HG03565 (cell line): ENCODE measurements around the gene PDE6B.

Experiments used
- ATAC-seq: cut with Tn5 transposase; IDR thresholded peaks from one replicate; pipeline ENCODE4 v1.9.1; 2021; ENCODE audit warnings: mild to moderate bottlenecking, moderate library complexity; ENCODE audit not compliant: unreplicated experiment

Gene PDE6B

DNA sequence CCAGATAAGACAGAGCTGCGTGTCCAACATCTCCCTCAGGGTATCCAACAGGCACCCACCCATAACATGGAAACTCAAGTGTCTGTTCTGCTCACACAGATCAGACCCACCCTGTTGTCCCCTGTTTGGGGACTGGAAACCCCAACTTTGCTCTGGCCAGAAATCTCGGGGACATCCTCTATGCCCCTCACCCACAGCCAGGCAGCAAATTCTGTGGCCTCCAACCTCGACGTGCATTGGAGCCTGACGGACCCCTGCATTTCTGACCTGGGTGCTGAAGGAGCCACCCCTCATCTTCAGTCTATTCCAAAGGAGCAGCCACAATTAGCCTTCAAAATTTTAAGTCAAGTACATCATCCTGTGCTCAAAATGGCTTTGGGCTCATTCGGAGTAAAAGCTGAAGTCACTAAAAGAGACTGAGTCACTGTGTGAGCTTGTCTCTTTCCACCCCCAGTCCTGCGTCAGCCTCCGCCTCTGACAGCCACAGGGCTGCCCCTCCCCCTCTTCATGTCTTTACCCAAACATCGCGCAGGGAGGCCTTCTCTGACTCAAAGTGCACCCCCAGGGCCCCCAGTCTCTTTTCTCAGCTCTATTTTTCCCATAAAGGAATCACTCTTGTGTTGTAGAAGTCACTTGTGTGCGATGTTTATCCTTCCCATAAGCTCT is 24.4 kb upstream of the PDE6B start:
- ATAC-seq, result no peak

DNA sequence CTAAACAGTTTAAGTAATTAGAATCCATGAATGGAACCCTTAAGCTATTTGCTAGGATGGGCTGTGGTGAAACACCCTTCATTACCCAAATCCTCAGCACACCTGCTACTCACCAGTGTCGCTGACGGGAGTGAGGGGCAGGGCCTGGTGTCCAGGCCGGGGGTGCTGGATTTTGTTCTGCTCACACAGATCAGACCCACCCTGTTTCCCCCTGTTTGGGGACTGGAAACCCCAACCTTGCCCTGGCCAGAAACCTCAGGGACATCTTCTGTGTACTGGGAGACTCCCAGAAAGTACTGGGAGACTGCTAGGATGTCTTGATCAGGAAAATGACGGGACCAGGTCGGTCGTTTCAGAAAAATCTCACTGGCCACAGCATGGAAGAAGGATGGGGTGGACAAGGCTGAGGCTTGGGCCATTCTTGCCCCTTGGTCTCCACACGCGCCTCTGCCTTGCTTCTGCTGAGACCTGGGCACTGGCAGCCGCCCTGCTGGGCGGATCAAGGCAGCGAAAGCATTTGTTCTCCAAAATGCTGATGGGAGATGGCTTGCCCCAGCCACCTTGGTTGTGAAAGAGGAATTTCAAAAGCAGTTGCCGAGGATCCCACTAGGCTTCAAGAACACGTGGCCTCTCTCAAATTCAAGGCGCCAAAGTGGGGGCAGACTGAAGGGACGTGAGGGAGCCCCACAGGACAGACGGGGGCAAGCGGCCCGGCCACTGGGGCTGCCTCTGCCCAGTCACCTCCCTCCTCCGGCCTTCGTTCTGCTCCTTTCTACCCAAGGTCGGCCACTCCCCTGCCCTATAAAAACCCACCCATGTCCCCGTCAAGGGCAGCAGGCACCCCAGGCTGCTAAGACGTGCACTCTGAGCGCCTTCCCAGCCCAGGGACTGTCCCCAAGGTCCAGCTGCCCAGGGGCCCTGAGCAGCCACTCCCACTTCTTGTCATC is 23.5 kb upstream of the PDE6B start:
- no peak for ATAC-seq

DNA sequence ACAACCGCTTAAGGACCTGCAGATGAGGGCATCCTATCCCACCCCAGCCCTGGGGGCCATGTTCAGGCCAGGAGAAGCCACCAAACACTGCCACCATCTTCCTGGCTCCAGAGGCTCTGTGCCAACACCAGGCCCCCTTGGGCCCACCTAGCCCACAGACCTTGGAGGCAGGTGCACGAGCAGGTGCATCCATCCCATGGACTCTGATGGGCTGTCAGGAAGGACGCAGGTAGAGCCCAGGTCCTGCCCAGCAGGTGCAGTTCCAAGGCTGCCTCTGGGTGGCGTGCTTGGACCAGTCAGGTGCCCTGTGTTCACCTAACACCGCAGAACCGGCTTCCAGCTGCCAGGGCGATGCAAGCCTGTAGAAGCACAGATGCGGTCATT is 22.8 kb upstream of the PDE6B start:
- no peak for ATAC-seq

DNA sequence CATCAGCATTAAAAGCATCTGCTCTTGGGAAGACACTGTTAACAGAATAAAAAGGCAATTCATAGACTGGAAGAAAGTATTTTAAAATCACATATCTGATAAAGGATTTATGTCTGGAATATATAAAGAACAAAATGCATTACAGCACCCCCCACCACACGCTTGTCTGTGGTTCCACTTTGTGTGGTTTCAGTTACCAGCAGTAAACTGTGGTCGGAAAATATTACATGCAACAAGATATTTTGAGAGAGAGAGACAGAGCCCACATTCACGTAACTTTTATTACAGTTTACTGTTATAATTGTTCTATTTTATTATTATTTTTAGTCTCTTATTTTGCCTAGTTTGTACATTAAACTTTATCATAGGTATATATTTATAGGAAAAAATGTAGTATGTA is 21.2 kb upstream of the PDE6B start:
- no peak for ATAC-seq

DNA sequence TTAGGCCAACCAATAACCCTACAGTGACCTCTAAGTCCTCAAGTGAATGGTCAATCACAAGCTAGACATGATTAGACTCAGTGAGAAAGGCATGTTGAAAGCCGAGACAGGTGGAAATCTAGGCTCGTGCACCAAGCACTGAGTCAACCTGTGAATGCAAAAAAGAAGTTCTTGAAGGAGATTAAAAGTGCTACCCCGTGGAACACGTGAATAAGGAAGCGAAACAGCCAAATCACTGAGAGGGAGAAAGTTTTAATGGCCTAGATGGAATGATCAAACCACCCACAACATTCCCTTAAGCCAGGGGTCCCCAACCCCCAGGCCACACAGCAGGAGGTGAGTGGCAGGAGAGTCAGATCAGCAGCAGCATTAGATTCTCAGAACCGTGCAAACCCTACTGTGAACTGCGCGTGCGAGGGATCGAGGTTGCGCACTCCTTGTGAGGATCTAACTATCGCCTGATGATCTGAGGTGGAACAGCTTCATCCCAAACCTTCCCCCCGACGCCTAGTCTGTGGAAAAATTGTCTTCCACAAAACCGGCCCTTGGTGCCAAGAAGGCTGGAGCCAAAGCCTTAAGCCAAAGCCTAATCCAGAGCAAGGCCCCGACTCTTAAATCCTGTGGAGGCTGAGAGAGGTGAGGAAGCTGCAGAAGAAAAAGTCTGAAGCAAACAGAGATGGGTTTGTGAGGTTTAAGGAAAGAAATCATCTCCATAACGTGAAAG is 19.5 kb upstream of the PDE6B start:
- ATAC-seq, result no peak

DNA sequence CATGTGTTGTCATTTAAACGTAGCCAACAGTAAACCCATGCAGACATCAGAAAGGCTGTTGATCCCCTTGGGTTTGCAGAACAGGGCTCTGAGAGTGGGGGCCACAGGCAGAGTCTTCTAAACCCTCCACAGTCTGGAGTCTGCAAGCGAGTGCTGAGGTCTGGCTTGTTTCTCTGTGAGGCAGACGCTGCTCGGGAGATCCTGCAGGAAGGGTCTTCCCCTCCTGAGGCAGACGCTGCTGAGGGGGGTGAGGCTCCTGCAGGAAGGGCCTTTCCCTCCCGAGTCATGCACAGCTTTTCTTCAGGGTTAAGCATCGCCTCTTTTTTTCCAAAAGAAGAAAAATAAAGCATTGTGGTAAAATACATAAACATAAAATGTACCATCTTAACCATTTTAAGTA is 17.1 kb upstream of the PDE6B start:
- ATAC-seq, result no peak

DNA sequence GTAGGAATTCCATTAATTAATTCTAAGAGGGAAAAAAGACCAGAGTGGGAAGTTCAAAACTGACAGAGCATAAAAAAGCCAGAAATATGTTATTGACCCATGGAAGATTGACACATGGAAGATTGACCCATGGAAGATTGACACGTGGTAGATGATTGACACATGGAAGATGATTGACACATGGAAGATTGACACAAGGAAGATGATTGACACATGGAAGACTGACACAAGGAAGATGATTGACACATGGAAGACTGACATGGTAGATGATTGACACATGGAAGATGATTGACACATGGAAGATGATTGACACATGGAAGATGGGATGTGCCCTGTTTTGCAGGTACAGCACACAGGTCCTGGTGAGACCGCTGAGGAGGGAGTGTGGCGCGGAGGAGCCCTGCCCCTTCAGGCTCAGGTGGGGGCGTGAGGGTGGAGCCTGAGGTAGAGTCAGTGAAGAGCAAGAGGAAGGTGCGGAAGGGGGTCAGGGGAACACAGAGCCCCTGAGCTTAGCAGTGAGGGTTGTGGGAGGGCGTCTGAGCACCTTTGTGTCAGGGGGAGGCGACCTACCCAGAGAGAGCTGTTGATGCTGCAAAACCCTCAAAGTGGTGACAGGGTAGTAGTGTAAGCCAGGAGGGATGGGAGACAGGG is 15.8 kb upstream of the PDE6B start:
- ATAC-seq, result no peak

DNA sequence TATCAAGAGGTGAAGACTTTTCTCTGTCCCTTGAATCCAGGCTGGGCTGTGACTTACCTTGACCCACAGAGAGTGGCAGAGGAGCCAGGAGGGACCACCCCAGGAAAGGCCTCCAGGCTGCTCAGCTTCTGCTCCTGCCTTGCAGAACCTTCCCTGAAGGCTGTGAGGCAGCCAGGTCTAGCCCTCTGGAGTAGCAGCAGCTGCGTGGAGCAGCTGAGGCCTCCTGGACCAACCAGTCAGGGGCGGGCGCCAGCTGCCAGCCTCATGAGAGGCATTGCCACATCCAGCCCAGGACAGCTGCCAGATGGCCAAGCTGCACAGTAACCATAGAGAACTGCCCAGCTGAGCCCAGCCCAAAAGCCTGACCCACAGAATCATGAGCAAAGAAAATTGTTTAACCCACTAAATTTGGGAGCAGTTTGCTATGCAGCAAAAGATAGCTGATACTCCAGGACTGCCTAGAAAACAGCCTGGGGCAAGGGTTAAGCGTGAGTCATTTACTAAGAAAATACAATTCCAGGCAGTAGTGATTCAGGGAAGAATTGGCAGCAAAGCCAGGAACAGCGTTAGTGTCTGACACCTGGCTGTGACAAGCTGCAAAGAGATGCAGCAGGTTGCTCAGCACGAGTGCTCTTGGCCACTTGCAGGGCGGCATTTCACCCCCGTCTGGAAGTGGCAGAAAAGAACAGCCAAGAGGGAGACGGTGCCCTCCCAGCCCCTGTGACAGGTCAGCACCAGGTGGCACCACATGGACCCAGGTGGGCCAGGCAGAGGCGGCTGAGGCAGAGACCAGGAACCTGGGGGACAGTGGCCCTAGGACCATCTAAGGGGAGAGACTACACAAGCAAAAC is 14.7 kb upstream of the PDE6B start:
- ATAC-seq, result no peak

DNA sequence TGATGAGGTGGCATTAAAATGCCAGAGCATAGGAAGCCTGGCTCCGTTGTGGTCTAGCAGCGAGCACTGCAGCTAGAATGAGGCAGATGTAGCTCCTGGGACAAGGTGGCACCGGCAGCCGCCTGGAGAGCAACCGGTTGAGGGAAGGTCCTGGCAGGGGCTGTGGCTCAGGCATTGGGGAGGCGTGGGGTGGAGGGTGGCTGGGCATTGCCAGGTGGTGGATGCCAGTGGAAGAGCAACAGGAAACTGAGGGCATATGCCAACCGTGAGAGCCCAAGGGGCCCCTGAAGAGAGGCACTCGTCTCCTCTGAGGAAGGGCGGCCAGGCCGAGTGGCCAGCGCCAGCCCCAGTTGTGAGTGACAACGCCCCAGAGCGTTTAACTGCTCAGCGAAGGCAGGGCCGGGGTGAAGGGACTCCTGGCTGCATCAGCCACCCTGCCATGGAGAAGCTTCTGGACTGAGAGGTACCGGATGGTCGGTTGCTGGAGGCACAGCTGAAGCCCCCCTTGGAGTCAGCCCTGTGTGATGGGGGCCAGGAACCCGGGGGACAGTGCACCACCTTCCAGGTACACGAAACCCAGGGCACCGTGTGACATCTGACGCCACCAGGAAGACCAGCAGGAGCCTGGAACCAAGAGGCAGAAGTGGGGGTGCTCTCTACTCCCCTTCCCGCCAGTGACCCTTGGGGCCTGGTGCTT is 13.2 kb upstream of the PDE6B start:
- ATAC-seq, result no peak

DNA sequence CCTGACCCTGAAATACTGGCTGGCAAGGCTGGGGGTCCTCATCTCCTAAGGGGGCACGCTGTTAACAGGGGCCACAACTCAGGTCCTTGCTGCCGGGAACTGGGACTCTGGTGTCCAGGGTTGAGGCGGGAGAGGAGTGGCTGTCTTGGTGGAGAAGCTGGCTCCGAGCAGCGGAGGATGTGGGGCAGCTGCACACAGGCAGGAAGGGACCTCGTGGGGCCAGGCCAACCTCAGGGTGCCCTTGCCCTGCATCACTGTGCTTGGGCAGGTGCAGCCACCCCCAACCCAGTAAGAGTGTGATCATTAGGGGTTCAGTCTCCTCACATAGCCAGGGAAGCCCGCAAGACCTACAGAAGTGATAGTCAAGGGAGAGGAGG is 12.6 kb upstream of the PDE6B start:
- ATAC-seq, result no peak

DNA sequence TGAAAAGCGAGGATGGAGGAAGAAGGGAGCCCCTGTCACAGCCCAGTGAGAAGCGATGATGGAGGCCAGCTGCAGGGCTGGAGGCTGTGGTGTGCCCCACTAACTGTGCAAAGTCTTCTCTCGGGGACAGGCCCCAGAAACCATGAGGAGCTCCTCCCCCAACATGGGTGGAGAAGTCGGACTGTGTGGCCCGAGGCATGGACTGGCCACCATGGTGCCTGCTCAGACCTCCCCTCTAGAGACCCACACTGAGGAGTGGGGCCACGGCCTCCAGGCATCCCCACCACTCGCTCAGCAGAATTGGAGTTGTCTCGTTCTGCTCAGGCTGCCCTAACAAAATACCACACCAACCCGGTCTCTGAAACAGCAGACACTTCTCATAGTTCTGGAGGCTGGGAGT is 12.2 kb upstream of the PDE6B start:
- ATAC-seq, result no peak

DNA sequence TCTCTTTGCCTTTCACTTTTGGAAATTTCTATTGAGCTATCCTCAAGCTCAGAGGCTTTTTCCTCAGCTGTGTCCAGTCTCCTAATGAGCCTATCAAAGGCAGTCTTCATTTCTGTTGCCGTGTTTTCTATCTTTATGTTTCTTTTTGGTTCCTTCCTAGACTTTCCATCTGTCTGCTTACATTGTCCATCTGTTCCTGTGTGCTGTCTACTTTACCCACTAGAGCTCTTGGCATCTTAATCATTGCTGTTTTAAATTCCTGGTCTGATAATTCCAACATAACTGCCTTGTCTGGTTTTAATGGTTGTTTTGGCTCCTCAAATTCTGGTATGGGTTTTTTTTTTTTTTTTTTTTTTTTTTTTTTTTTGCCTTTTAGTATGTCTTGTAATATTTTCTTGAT is 9.3 kb upstream of the PDE6B start:
- ATAC-seq, result no peak

DNA sequence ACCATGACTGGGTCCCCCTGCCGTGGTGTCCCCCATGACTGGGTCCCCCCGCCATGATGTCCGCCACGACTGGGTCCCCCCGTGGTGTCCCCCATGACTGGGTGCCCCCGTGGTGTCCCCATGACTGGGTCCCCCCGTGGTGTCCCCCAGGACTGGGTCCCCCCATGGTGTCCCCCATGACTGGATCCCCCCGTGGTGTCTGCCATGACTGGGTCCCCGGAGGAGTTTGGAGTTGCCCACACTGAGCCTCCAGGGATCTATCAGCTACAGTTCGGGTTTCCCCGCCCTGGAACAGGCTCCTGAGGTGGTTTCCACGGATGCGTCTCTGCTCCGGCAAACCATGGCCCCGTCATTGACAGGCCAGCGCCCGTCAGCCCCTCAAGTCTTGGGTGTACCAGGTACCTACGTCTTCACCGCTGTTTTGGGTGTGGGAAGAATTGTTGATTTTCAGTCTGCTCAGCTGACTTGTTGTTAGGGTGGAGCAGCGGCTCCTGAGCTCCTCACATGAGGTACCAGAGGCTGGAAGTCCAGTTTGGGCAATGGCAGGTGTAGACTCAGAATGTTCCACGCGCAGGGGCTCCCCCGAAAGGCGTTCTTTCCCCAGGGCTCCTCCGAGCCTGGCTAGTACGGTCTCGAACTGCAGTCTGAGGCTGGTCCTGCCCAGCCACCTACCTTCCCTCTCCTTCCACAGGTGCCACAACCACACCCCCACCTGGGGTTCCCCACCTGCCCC is 8.3 kb upstream of the PDE6B start:
- no peak for ATAC-seq

DNA sequence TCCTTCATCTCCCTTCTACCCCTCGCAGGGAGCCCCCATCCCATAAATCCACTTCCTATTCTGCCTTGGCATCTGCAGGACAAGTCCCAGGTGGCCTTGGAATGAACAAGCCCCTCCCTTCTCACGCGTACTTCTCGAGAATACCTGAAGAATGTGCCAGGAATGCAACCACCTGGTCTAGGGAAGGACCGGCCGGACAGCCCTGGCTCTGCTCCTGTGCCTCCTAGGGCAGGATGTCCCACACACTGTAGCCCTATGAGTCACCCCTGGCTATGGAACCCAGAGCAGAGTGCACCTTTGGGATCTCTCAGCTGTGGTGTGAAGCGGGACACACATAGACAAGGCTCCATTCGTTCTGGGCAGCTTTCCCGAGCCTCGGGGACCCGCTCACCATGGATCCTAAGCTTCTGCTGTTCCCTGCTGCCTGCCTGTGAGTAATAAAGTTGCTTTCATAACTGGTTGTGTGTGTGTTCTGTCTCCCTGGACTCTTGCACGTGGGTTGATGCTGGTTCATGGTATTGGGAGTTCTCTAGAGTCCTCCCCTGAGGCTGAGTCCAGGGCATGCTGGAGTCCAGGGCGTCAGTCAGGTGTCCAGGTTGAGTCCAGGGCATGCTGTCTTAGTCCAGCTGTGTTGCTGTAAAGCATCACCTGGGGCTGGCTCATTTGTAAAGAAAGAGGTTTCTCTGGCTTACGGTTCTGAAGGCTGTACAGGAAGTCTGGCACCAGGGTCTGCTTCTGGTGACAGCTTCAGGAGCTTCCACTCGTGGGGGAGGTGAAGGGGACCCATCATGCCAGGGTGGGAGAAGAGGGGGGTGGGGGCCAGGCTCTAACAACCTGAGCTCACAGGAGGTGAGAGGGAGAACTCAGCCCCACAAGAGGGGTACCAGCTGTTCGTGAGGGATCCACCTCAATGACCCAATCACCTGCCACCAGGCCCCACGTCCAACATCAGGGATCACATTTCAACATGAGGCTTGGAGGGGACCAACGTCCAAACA is 7.4 kb upstream of the PDE6B start:
- ATAC-seq, result no peak

DNA sequence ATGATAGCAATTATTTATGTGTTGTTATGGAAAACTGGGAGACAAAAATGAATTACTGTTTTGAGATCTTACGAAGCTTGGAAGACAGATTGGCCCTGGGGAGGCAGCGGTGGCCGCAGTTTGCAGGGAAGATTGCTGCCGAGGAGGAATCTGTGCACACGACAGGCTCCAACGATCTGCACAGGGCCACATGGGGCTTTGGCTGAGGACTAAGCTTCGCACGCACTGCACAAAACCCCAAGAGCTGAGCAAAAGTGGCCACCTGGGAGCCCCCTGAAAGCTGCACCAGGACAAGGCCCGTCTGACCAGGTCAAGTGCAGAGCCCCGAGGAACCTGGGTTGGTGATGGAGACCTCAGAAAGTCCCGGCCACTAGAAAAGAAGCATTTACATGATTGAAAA is 5.2 kb upstream of the PDE6B start:
- ATAC-seq, result no peak

DNA sequence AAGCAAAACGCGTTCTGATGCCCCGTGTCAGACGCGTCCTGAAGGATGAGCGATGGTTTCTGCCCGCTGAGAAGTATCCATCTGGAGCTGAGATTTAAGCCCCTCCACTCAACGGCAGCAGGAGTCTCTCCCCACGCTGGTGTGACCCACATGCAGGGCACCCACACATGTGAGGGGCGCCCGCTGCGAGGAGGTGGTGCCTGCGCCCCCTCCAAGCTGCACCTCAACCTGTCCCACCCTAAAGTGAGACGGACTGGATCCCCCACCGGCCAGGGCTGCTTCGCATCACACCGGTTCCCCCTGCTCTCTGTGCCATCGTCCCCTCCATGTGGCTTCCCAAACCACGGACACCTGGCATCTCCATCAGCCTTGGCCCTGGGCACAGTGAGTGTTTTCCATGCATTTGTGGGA is 4.5 kb upstream of the PDE6B start:
- ATAC-seq, result no peak

DNA sequence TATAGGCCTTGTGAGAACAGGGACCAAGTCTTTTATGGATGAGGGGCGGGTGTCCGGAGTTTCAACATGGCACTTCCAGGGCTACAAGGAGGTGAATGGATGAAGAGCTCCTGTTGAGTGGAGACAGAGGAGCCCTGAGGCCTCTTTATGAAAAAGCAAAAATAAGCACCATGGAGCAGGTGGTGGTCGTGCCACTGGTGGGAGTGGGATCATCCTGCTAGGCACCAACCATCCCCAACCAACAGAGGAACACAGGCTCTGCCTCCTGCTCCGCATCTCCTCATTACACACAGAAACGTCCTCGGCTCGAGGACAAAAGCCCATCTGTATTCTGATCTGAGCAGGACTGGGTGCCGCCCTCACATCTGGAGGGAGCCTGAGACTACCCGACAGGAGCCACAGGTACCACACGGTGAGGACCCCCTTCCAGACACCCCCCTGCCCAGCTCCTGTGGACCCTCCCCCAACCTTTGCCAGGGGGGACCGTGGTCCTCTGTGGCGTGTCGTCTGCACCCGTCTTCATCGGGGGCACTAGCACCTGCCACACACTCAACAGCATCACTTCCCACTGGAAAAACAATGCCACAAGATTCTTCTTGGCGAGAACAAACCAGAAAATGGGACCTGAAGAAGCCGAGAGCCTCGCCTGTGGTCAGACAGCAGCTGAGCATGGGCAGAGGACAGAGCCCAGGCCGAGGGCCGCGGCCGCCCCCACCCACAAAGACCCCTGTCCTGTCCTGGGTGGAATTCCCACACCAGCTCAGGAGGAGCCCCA is 3.9 kb upstream of the PDE6B start:
- ATAC-seq, result no peak
